HG02759 (cell line): ENCODE data around the gene PLPPR2.
"Not testable (repeated sequence)": the region's sequence is repeated elsewhere in the genome, so short reads cannot be mapped to it uniquely, and the experiment has no call there.

Experiments
- ATAC-seq: cut with Tn5 transposase; IDR thresholded peaks from one replicate; pipeline ENCODE4 v1.9.1; 2021; ENCODE audit warnings: mild to moderate bottlenecking, moderate library complexity; ENCODE audit not compliant: unreplicated experiment

The PLPPR2 gene

GRCh38 chr19:11355160-11356073 is at the start of gene PLPPR2:
PLPPR2 (plus strand) TSS chr19:11355432; CDS start chr19:11357674, 2,242 bp downstream.
- ATAC-seq, result peak; percentile 65

GRCh38 chr19:11306337-11306736 is 48.9 kb upstream of the PLPPR2 start:
- no peak for ATAC-seq

- not testable (repeated sequence) for ATAC-seq
Observed at GRCh38 chr19:11320278-11320995, 34.8 kb upstream of the PLPPR2 start.

- ATAC-seq, result no peak
Observed at GRCh38 chr19:11321191-11322126, 33.8 kb upstream of the PLPPR2 start.

- ATAC-seq, result no peak
Observed at GRCh38 chr19:11322269-11323024, 32.8 kb upstream of the PLPPR2 start.

- no peak for ATAC-seq
Observed at GRCh38 chr19:11323601-11324078, 31.6 kb upstream of the PLPPR2 start.

- no peak for ATAC-seq
Observed at GRCh38 chr19:11324079-11324661, 31.1 kb upstream of the PLPPR2 start.

GRCh38 chr19:11324748-11325389 is 30.4 kb upstream of the PLPPR2 start:
- no peak for ATAC-seq

- ATAC-seq, result no peak
Observed at GRCh38 chr19:11325544-11325943, 29.7 kb upstream of the PLPPR2 start.

- ATAC-seq, result no peak
Observed at GRCh38 chr19:11330127-11330526, 25.1 kb upstream of the PLPPR2 start.

GRCh38 chr19:11331502-11331901 is 23.7 kb upstream of the PLPPR2 start:
- no peak for ATAC-seq

GRCh38 chr19:11332822-11333221 is 22.4 kb upstream of the PLPPR2 start:
- no peak for ATAC-seq

GRCh38 chr19:11333838-11334237 is 21.4 kb upstream of the PLPPR2 start:
- ATAC-seq, result not testable (repeated sequence)

GRCh38 chr19:11335449-11336146 is 19.6 kb upstream of the PLPPR2 start:
- ATAC-seq, result no peak

GRCh38 chr19:11337080-11337479 is 18.2 kb upstream of the PLPPR2 start:
- no peak for ATAC-seq

- no peak for ATAC-seq
Observed at GRCh38 chr19:11338121-11338520, 17.1 kb upstream of the PLPPR2 start.

GRCh38 chr19:11338569-11339253 is 16.5 kb upstream of the PLPPR2 start:
- ATAC-seq, result no peak
